GM23248 (cell line): ENCODE results near the gene NALCN.

Experiments
- EZH2 ChIP-seq: fragments of 200-600 bp; sonication (generic); IDR thresholded peaks from 2 replicates; pipeline ENCODE4 v1.6.1; 2018; ENCODE audit warnings: antibody characterized with exemption, mild to moderate bottlenecking; ENCODE audit not compliant: insufficient read depth, poor library complexity, severe bottlenecking
- EZH2phosphoT487 ChIP-seq: fragments of 200-600 bp; sonication (generic); IDR thresholded peaks from 2 replicates; pipeline ENCODE4 v1.6.1; 2018; ENCODE audit warnings: antibody characterized with exemption, moderate library complexity, mild to moderate bottlenecking, low read depth; ENCODE audit not compliant: insufficient read depth

GRCh38 chr13:101025925-101026324, 390.4 kb downstream of the NALCN start:
- TF ChIP-seq EZH2, result no peak
- TF ChIP-seq EZH2phosphoT487, result no peak
